GM19023 (cell line): Measurements from ENCODE around the gene KIAA0232.
"Not testable (repeated sequence)": the region's sequence is repeated elsewhere in the genome, so short reads cannot be mapped to it uniquely, and the experiment has no call there.

Experiments used
- ATAC-seq: cut with Tn5 transposase; IDR thresholded peaks from one replicate; pipeline ENCODE4 v1.9.1; 2021; ENCODE audit warnings: mild to moderate bottlenecking, moderate library complexity; ENCODE audit not compliant: unreplicated experiment

Gene KIAA0232

GRCh38 chr4:6755088-6755753 lies 27.3 kb upstream of the KIAA0232 start:
- ATAC-seq: no peak

GRCh38 chr4:6756345-6756744 lies 26.2 kb upstream of the KIAA0232 start:
- not testable (repeated sequence) for ATAC-seq

GRCh38 chr4:6758728-6759127 lies 23.8 kb upstream of the KIAA0232 start:
- ATAC-seq: no peak

GRCh38 chr4:6760865-6761264 lies 21.7 kb upstream of the KIAA0232 start:
- ATAC-seq: no peak

GRCh38 chr4:6761649-6762615 lies 20.6 kb upstream of the KIAA0232 start:
- no peak for ATAC-seq

GRCh38 chr4:6763330-6763851 lies 19.1 kb upstream of the KIAA0232 start:
- no peak for ATAC-seq

GRCh38 chr4:6764976-6765620 lies 17.4 kb upstream of the KIAA0232 start:
- no peak for ATAC-seq

GRCh38 chr4:6765703-6766102 lies 16.8 kb upstream of the KIAA0232 start:
- ATAC-seq: no peak

GRCh38 chr4:6767386-6767747 lies 15.2 kb upstream of the KIAA0232 start:
- ATAC-seq: no peak

- ATAC-seq: no peak
Measured at GRCh38 chr4:6767748-6768538, 14.6 kb upstream of the KIAA0232 start.

- no peak for ATAC-seq
Measured at GRCh38 chr4:6768539-6768905, 14.0 kb upstream of the KIAA0232 start.

GRCh38 chr4:6769233-6769988 lies 13.1 kb upstream of the KIAA0232 start:
- peak; percentile 59 for ATAC-seq

- no peak for ATAC-seq
Measured at GRCh38 chr4:6769989-6770420, 12.5 kb upstream of the KIAA0232 start.

- no peak for ATAC-seq
Measured at GRCh38 chr4:6770581-6771228, 11.8 kb upstream of the KIAA0232 start.

- no peak for ATAC-seq
Measured at GRCh38 chr4:6771229-6771671, 11.3 kb upstream of the KIAA0232 start.

GRCh38 chr4:6772223-6772928 lies 10.2 kb upstream of the KIAA0232 start:
- no peak for ATAC-seq

- no peak for ATAC-seq
Measured at GRCh38 chr4:6773106-6773505, 9.4 kb upstream of the KIAA0232 start.

GRCh38 chr4:6773616-6774540 lies 8.6 kb upstream of the KIAA0232 start:
- no peak for ATAC-seq
